Erythroblast (primary cell): ENCODE data around the gene FUBP1.
"Not testable (repeated sequence)": the region's sequence is repeated elsewhere in the genome, so short reads cannot be mapped to it uniquely, and the experiment has no call there.

Source experiments
- DNase-seq, 2 experiments: peaks; one replicate each; lab custom pipeline; 2025; lab: John Stamatoyannopoulos, UW
- GATA1 ChIP-seq: IDR thresholded peaks from 2 replicates; pipeline ENCODE4 v1.6.1; 2011; ENCODE audit warnings: low read depth, mild to moderate bottlenecking, control low read depth, low read length, moderate library complexity
- POLR2A ChIP-seq: IDR thresholded peaks from 2 replicates; pipeline ENCODE4 v1.6.1; 2011; ENCODE audit warnings: mild to moderate bottlenecking, low read length

Gene FUBP1

GRCh38 chr1:77978969-77979876 lies at the start of gene FUBP1:
Gene FUBP1 (minus strand): TSS chr1:77979072. CDS start chr1:77979004, 68 bp downstream.
- DNase-seq: peak; percentile 99
- TF ChIP-seq POLR2A: peak; percentile 96
- no peak for TF ChIP-seq GATA1

- not testable (repeated sequence) for DNase-seq
Measured at GRCh38 chr1:78021134-78021533, 42.3 kb upstream of the FUBP1 start.

- no peak for DNase-seq
- no peak for TF ChIP-seq POLR2A
- no peak for TF ChIP-seq GATA1
Measured at GRCh38 chr1:78019024-78019423, 40.2 kb upstream of the FUBP1 start.

- no peak for TF ChIP-seq GATA1
- TF ChIP-seq POLR2A: no peak
- DNase-seq: no peak
Measured at GRCh38 chr1:78015148-78015547, 36.3 kb upstream of the FUBP1 start.

GRCh38 chr1:78011050-78011449 lies 32.2 kb upstream of the FUBP1 start:
- TF ChIP-seq POLR2A: no peak
- TF ChIP-seq GATA1: no peak
- no peak for DNase-seq

- DNase-seq: no peak
- no peak for TF ChIP-seq GATA1
- no peak for TF ChIP-seq POLR2A
Measured at GRCh38 chr1:78009836-78010235, 31.0 kb upstream of the FUBP1 start.

GRCh38 chr1:78009276-78009675 lies 30.4 kb upstream of the FUBP1 start:
- no peak for DNase-seq
- no peak for TF ChIP-seq GATA1
- no peak for TF ChIP-seq POLR2A

GRCh38 chr1:78007677-78008341 lies 28.9 kb upstream of the FUBP1 start:
- no peak for DNase-seq
- TF ChIP-seq POLR2A: no peak
- no peak for TF ChIP-seq GATA1

GRCh38 chr1:78006521-78006920 lies 27.6 kb upstream of the FUBP1 start:
- peak in 1 of 2 experiments; percentile 27 for DNase-seq

GRCh38 chr1:78005755-78006154 lies 26.9 kb upstream of the FUBP1 start:
- no peak for TF ChIP-seq GATA1
- no peak for TF ChIP-seq POLR2A
- peak; percentile 65 to 77 for DNase-seq

More at GRCh38 chr1:78006521-78006920, 27.6 kb upstream of the FUBP1 start:
- TF ChIP-seq GATA1: no peak
- TF ChIP-seq POLR2A: no peak

GRCh38 chr1:78005448-78005722 lies 26.5 kb upstream of the FUBP1 start:
- TF ChIP-seq GATA1 (no peak), POLR2A (no peak)
- DNase-seq: no peak

GRCh38 chr1:78004719-78005447 lies 26.0 kb upstream of the FUBP1 start, which contains the start of gene DNAJB4:
Gene DNAJB4 (plus strand): TSS chr1:78004939. CDS start chr1:78005111, 172 bp downstream.
- DNase-seq: peak; percentile 94 to 97
- TF ChIP-seq POLR2A (peak; percentile 100), GATA1 (no peak)

GRCh38 chr1:78003882-78004718 lies 25.2 kb upstream of the FUBP1 start:
- DNase-seq: peak; percentile 85

More at GRCh38 chr1:78003882-78004718, 25.2 kb upstream of the FUBP1 start:
- TF ChIP-seq POLR2A (no peak), GATA1 (no peak)
